Activated naive CD8-positive, alpha-beta T cell (primary cell): ENCODE data around the gene GRIP2.

Experiments
- H3K27ac Mint-ChIP-seq: one replicate; pipeline ENCODE4 v1.8.0; 2021; ENCODE audit warnings: mixed read lengths
- H3K27me3 Mint-ChIP-seq: one replicate; pipeline ENCODE4 v1.8.0; 2021; ENCODE audit warnings: mixed read lengths
- H3K36me3 Mint-ChIP-seq: one replicate; pipeline ENCODE4 v1.8.0; 2021; ENCODE audit warnings: mixed read lengths
- H3K4me1 Mint-ChIP-seq: one replicate; pipeline ENCODE4 v1.8.0; 2021; ENCODE audit warnings: low read depth, mixed read lengths
- H3K4me3 Mint-ChIP-seq: one replicate; pipeline ENCODE4 v1.8.0; 2021; ENCODE audit warnings: mild to moderate bottlenecking, mixed read lengths
- H3K9me3 Mint-ChIP-seq: one replicate; pipeline ENCODE4 v1.8.0; 2021; ENCODE audit warnings: low read depth, mixed read lengths

The GRIP2 gene

GRCh38 chr3:14503033-14503705 lies 37.0 kb downstream of the GRIP2 start:
- no peak overlapping the region for H3K4me3 Mint-ChIP-seq
- H3K4me1 Mint-ChIP-seq = no peaks in the 10 kb centered on the region
- no peak overlapping the region for H3K27ac Mint-ChIP-seq
- no peaks in the 10 kb centered on the region for H3K9me3 Mint-ChIP-seq
- H3K36me3 Mint-ChIP-seq = peaks cover 2% of the 10 kb centered on the region
- peaks cover 2% of the 10 kb centered on the region for H3K27me3 Mint-ChIP-seq

- Mint-ChIP-seq H3K27me3 (peaks cover 2% of the 10 kb centered on the region), H3K9me3 (no peaks in the 10 kb centered on the region), H3K4me3 (no peak overlapping the region), H3K4me1 (no peaks in the 10 kb centered on the region), H3K36me3 (peaks cover 2% of the 10 kb centered on the region), H3K27ac (no peak overlapping the region)
Measured at GRCh38 chr3:14502472-14502871, 37.7 kb downstream of the GRIP2 start.

- peaks cover 4% of the 10 kb centered on the region for H3K27me3 Mint-ChIP-seq
- H3K4me3 Mint-ChIP-seq = no peak overlapping the region
- no peaks in the 10 kb centered on the region for H3K4me1 Mint-ChIP-seq
- H3K9me3 Mint-ChIP-seq = no peaks in the 10 kb centered on the region
- no peak overlapping the region for H3K27ac Mint-ChIP-seq
- no peaks in the 10 kb centered on the region for H3K36me3 Mint-ChIP-seq
Measured at GRCh38 chr3:14497321-14497720, 42.8 kb downstream of the GRIP2 start.

GRCh38 chr3:14496351-14496750 lies 43.8 kb downstream of the GRIP2 start:
- Mint-ChIP-seq H3K4me1 (no peaks in the 10 kb centered on the region), H3K27ac (no peak overlapping the region), H3K9me3 (no peaks in the 10 kb centered on the region), H3K27me3 (peaks cover 4% of the 10 kb centered on the region), H3K36me3 (no peaks in the 10 kb centered on the region), H3K4me3 (no peak overlapping the region)

DNA sequence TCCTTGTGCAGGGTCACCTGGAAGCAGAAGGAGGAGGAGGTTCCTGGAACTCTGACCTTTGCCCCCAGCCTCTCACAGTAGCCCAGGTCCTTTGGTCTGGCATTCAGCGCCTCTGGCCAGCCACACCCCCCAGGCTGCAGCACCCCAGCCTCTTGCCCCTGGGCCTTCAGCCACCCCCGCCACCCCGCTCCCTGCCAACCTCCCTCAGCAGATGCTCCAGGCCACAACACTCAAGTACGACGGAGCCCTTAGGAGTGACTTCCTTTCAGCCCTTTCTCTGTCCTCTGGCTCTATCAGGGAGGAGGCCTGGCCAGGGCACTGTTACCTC lies 45.2 kb downstream of the GRIP2 start:
- Mint-ChIP-seq H3K27me3 (peaks cover 4% of the 10 kb centered on the region), H3K4me3 (no peak overlapping the region), H3K36me3 (no peaks in the 10 kb centered on the region), H3K27ac (no peak overlapping the region), H3K9me3 (no peaks in the 10 kb centered on the region), H3K4me1 (no peaks in the 10 kb centered on the region)

GRCh38 chr3:14494279-14494972 lies 45.7 kb downstream of the GRIP2 start:
- H3K27ac Mint-ChIP-seq = no peak overlapping the region
- no peaks in the 10 kb centered on the region for H3K4me1 Mint-ChIP-seq

GRCh38 chr3:14492948-14493881 lies 46.9 kb downstream of the GRIP2 start:
- no peaks in the 10 kb centered on the region for H3K9me3 Mint-ChIP-seq
- no peak overlapping the region for H3K27ac Mint-ChIP-seq
- no peaks in the 10 kb centered on the region for H3K4me1 Mint-ChIP-seq
- H3K4me3 Mint-ChIP-seq = no peak overlapping the region
- peaks cover 2% of the 10 kb centered on the region for H3K27me3 Mint-ChIP-seq
- peaks cover 2% of the 10 kb centered on the region for H3K36me3 Mint-ChIP-seq

More at GRCh38 chr3:14494279-14494972, 45.7 kb downstream of the GRIP2 start:
- H3K9me3 Mint-ChIP-seq = no peaks in the 10 kb centered on the region
- H3K4me3 Mint-ChIP-seq = no peak overlapping the region
- peaks cover 4% of the 10 kb centered on the region for H3K27me3 Mint-ChIP-seq
- H3K36me3 Mint-ChIP-seq = no peaks in the 10 kb centered on the region

DNA sequence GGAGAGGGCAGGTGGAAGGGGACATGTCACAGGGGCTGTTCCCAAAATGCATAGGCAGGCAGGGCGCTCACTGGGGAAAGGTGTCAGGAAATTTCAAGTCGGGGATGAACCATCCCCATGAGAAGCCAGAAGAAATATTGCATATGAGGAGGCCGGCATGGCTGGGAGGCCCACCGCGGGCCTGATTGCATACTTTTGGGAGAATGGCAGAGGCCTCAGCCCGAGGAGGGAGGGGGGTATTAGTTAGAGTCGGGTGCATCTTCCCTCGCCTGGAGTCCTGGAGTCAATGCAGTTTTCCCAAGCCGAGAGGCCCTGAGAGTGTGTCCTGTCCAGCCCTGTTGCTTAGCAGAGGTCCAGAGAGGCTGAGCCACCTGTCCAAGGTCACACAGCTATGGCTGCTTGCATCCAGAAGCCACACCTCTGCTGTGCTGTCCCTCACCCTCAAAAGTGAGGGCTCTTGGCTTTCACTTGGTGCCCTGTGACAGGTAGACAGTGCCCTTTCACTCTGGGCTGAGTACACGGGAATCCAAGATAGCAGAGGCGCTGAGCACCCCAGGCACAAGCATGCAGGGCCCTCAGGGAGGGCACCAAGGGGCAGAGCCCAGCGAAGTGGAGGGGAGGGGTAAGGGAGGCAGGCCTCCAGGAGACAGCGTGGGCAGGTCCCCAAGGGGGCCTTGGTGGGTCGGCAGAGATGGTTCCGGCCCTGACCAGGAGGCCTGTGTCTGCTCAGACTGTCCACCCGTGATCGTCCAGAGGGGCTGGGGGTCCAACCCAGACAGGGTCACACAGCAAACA lies 48.5 kb downstream of the GRIP2 start:
- no peak overlapping the region for H3K4me3 Mint-ChIP-seq
- peaks cover 2% of the 10 kb centered on the region for H3K36me3 Mint-ChIP-seq
- no peaks in the 10 kb centered on the region for H3K9me3 Mint-ChIP-seq
- H3K4me1 Mint-ChIP-seq = no peaks in the 10 kb centered on the region
- H3K27me3 Mint-ChIP-seq = peaks cover 2% of the 10 kb centered on the region
- no peak overlapping the region for H3K27ac Mint-ChIP-seq

GRCh38 chr3:14490831-14491230 lies 49.3 kb downstream of the GRIP2 start:
- Mint-ChIP-seq H3K36me3 (peaks cover 2% of the 10 kb centered on the region), H3K27ac (no peak overlapping the region), H3K9me3 (no peaks in the 10 kb centered on the region), H3K27me3 (no peaks in the 10 kb centered on the region), H3K4me1 (no peaks in the 10 kb centered on the region), H3K4me3 (no peak overlapping the region)

- H3K27ac Mint-ChIP-seq = peak overlapping the region; percentile 16
- peaks cover 3% of the 10 kb centered on the region for H3K36me3 Mint-ChIP-seq
- H3K4me3 Mint-ChIP-seq = no peak overlapping the region
- no peaks in the 10 kb centered on the region for H3K27me3 Mint-ChIP-seq
- no peaks in the 10 kb centered on the region for H3K9me3 Mint-ChIP-seq
- H3K4me1 Mint-ChIP-seq = no peaks in the 10 kb centered on the region
Measured at GRCh38 chr3:14490255-14490654, 49.9 kb downstream of the GRIP2 start.

GRCh38 chr3:14489641-14490040 lies 50.5 kb downstream of the GRIP2 start:
- peaks cover 3% of the 10 kb centered on the region for H3K36me3 Mint-ChIP-seq

GRCh38 chr3:14488286-14489041 lies 51.7 kb downstream of the GRIP2 start:
- H3K36me3 Mint-ChIP-seq = peaks cover 3% of the 10 kb centered on the region
- no peaks in the 10 kb centered on the region for H3K9me3 Mint-ChIP-seq
- H3K4me1 Mint-ChIP-seq = no peaks in the 10 kb centered on the region
- no peaks in the 10 kb centered on the region for H3K27me3 Mint-ChIP-seq
- H3K27ac Mint-ChIP-seq = no peak overlapping the region
- H3K4me3 Mint-ChIP-seq = no peak overlapping the region

More at GRCh38 chr3:14489641-14490040, 50.5 kb downstream of the GRIP2 start:
- H3K4me3 Mint-ChIP-seq = no peak overlapping the region
- H3K27me3 Mint-ChIP-seq = no peaks in the 10 kb centered on the region
- no peak overlapping the region for H3K27ac Mint-ChIP-seq
- no peaks in the 10 kb centered on the region for H3K9me3 Mint-ChIP-seq
- H3K4me1 Mint-ChIP-seq = no peaks in the 10 kb centered on the region

- H3K36me3 Mint-ChIP-seq = peaks cover 3% of the 10 kb centered on the region
- no peaks in the 10 kb centered on the region for H3K27me3 Mint-ChIP-seq
- no peak overlapping the region for H3K27ac Mint-ChIP-seq
Measured at GRCh38 chr3:14487821-14488220, 52.3 kb downstream of the GRIP2 start.

GRCh38 chr3:14487086-14487485 lies 53.1 kb downstream of the GRIP2 start:
- H3K9me3 Mint-ChIP-seq = no peaks in the 10 kb centered on the region
- H3K4me3 Mint-ChIP-seq = no peak overlapping the region
- H3K4me1 Mint-ChIP-seq = no peaks in the 10 kb centered on the region
- H3K36me3 Mint-ChIP-seq = peaks cover 3% of the 10 kb centered on the region
- H3K27ac Mint-ChIP-seq = no peak overlapping the region
- H3K27me3 Mint-ChIP-seq = no peaks in the 10 kb centered on the region

More at GRCh38 chr3:14487821-14488220, 52.3 kb downstream of the GRIP2 start:
- Mint-ChIP-seq H3K9me3 (no peaks in the 10 kb centered on the region), H3K4me3 (no peak overlapping the region), H3K4me1 (no peaks in the 10 kb centered on the region)
